IgD-negative memory B cell (primary cell): ENCODE measurements around the gene UBXN6. TPM values are rescaled to one million over a fixed set of nuclear protein-coding genes. Genes with fewer than 3 reads are reported as not detected.

Experiments used
- H3K27ac Mint-ChIP-seq, 3 donors: one replicate each; pipeline ENCODE4 v1.8.0; 2020 to 2022; ENCODE audit warnings: mild to moderate bottlenecking in 3 of 3, mixed read lengths in 3 of 3, moderate library complexity in 1 of 3
- H3K27me3 Mint-ChIP-seq: one replicate; pipeline ENCODE4 v1.8.0; 2021; ENCODE audit warnings: mixed read lengths
- H3K36me3 Mint-ChIP-seq: one replicate; pipeline ENCODE4 v1.8.0; 2020; ENCODE audit warnings: mild to moderate bottlenecking, mixed read lengths
- H3K4me1 Mint-ChIP-seq, 3 donors: one replicate each; pipeline ENCODE4 v1.8.0; 2020 to 2022; ENCODE audit warnings: mixed read lengths in 3 of 3, mild to moderate bottlenecking in 1 of 3
- H3K4me3 Mint-ChIP-seq, 4 donors: one replicate each; pipeline ENCODE4 v1.8.0; 2020 to 2022; ENCODE audit warnings: mild to moderate bottlenecking in 4 of 4, mixed read lengths in 4 of 4, moderate library complexity in 3 of 4
- H3K9me3 Mint-ChIP-seq, 3 donors: one replicate each; pipeline ENCODE4 v1.8.0; 2020 to 2021; ENCODE audit warnings: mixed read lengths in 3 of 3, mild to moderate bottlenecking in 1 of 3
- polyA plus RNA-seq: library from polyadenylated mRNA; unstranded; fragments of 300-500 nt; fragmentation: Illumina TruSeq; gene quantifications from one replicate; pipeline ENCODE4 v1.2.3, GENCODE V29; 2021

The UBXN6 gene
- polyA plus RNA-seq, 1 donor from 2014 or later: 7.0 TPM

- H3K27ac Mint-ChIP-seq: peak overlapping the region in 2 of 3 donors; percentile 7 to 53
- H3K9me3 Mint-ChIP-seq: no peaks in the 10 kb centered on the region
- no peaks in the 10 kb centered on the region for H3K36me3 Mint-ChIP-seq
- no peak overlapping the region for H3K4me3 Mint-ChIP-seq
- H3K27me3 Mint-ChIP-seq: no peaks in the 10 kb centered on the region
- H3K4me1 Mint-ChIP-seq: peaks cover 0 to 10% (median 8%) of the 10 kb centered on the region in 3 donors
Observed at GRCh38 chr19:4453232-4454179, 4.1 kb downstream of the UBXN6 start.

- H3K4me3 Mint-ChIP-seq: no peak overlapping the region
- H3K27me3 Mint-ChIP-seq: no peaks in the 10 kb centered on the region
- no peaks in the 10 kb centered on the region for H3K36me3 Mint-ChIP-seq
- peaks cover 0 to 7% (median 5%) of the 10 kb centered on the region in 3 donors for H3K4me1 Mint-ChIP-seq
- H3K9me3 Mint-ChIP-seq: no peaks in the 10 kb centered on the region
- no peak overlapping the region for H3K27ac Mint-ChIP-seq
Observed at GRCh38 chr19:4452230-4452990, 5.2 kb downstream of the UBXN6 start.

DNA sequence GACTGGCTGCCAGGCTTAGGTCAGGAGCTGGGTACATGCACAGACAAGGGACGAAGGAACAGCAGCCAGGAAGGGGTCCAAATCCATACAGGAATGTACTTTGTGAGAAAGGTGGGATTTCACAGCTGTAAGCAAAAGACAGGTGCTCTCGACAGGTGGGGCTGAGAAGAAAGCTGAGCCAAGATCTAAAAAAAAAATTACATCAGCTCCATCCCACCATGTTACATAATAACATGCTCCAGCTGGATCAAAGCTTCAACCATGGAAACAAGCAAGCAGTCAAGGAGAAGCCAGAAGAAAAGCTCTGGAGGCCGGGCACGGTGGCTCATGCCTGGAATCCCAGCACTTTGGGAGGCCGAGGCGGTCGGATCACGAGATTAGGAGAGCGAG, 8.0 kb downstream of the UBXN6 start:
- Mint-ChIP-seq H3K27me3 (no peaks in the 10 kb centered on the region), H3K27ac (peak overlapping the region in 1 of 3 donors; percentile 21), H3K36me3 (no peaks in the 10 kb centered on the region), H3K4me3 (no peak overlapping the region), H3K4me1 (peaks cover 0 to 1% (median 0%) of the 10 kb centered on the region in 3 donors), H3K9me3 (no peaks in the 10 kb centered on the region)

DNA sequence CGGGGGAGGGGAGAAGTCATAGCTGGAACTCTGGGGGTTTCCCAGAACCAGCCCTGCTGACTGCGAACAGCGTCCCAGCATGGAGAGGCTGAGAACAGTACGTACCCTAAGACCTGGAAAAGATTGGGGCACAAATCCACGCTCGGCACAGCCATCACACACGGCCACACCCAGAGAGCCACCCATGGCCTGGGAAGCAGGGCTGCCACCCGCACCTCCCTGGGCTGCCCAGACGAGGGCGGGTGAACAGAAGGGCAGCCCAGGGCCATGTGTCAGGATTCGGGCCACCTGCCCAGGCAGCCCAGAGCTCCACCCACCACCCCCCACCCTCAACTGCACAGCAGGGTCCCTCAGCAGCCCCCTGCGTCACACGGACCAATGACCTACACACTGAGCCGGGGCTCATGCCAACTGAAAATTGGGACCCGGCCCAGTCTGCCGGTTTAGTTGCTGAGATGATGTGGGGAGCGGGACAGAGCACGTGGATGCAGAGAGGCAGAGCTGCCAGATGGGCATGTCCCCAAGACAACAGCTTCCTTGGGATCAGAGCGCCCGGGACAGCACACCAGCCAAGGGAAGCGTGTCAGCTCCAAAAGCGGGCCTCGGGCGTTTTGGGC, 8.5 kb downstream of the UBXN6 start:
- Mint-ChIP-seq H3K36me3 (no peaks in the 10 kb centered on the region), H3K27me3 (no peaks in the 10 kb centered on the region), H3K4me3 (no peak overlapping the region), H3K27ac (peak overlapping the region in 1 of 3 donors; percentile 21), H3K9me3 (no peaks in the 10 kb centered on the region), H3K4me1 (peaks cover 0 to 1% (median 0%) of the 10 kb centered on the region in 3 donors)

DNA sequence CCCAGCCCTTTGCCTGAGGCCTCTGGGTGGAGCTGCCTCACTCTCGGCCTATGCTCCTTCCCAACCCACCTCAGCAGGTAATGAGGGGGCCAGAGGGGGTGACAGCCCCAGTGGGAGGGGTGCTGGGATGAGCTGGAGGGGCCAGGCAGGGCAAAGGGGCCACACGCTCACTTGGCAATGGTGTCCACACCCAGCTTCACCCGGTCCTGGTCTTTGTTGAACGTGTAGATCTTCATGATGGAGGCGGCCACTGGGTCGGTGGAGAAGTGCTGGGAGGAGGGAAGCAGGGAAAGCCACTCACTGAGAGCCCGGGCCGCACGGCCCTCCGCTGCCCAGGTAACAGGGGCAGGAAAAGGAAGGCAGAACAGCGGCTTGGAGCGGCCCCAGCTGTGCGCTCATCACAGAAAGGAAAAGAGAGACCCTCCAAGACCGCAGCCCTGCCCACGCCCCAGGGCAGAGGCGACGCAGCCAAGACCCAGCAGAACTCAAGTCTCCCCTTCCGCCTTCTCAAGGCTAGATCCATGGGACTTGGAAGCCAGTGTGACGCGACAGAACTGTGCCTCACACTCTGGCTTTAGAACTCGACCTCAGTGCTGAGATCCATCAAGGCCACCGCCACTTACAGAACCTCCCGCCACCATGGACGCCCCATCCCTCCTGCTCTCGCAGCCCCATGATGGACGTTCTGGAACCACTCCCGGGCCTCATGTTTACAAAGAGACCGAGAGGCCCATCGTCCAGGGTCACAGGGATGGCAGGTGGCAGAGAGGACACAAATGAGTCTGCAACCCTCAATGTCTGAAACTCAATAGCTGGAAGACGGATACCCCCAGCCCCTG, 9.2 kb downstream of the UBXN6 start:
- Mint-ChIP-seq H3K9me3 (no peaks in the 10 kb centered on the region), H3K27ac (no peak overlapping the region), H3K36me3 (no peaks in the 10 kb centered on the region), H3K4me1 (peaks cover 0 to 1% (median 0%) of the 10 kb centered on the region in 3 donors), H3K4me3 (no peak overlapping the region), H3K27me3 (no peaks in the 10 kb centered on the region)

- Mint-ChIP-seq H3K9me3 (no peaks in the 10 kb centered on the region), H3K4me1 (peaks cover 0 to 7% (median 1%) of the 10 kb centered on the region in 3 donors), H3K4me3 (no peak overlapping the region), H3K36me3 (no peaks in the 10 kb centered on the region), H3K27me3 (no peaks in the 10 kb centered on the region), H3K27ac (no peak overlapping the region)
Observed at GRCh38 chr19:4447327-4448146, 10.1 kb downstream of the UBXN6 start.

DNA sequence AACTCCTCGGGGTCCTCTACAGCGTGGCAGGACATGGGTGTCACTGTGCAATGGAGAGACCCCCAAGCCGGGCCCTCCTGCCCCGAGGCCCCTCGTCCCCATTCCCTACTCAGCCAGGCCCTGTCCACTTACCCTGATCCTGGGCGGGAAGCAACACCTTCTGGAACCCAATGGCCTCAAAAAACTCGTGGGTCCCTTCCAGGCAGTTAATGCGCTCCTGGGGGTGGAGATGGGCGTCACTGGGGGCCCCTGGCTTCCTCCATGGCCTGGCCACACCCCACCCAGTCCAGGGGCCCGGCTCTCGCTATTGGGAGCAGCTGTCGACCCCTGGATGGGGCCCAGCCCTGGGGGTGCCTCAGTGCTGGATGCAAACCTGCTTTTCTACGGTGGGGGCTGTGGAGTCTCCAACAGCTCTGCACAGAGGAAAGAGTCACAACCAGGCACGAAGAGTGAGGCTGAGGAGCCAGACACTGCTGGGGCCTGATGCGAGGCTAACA, 10.8 kb downstream of the UBXN6 start:
- H3K4me3 Mint-ChIP-seq: no peak overlapping the region
- H3K9me3 Mint-ChIP-seq: no peaks in the 10 kb centered on the region
- no peaks in the 10 kb centered on the region for H3K36me3 Mint-ChIP-seq
- no peak overlapping the region for H3K27ac Mint-ChIP-seq
- peaks cover 0 to 14% (median 9%) of the 10 kb centered on the region in 3 donors for H3K4me1 Mint-ChIP-seq
- no peaks in the 10 kb centered on the region for H3K27me3 Mint-ChIP-seq

- Mint-ChIP-seq H3K9me3 (no peaks in the 10 kb centered on the region), H3K4me1 (peaks cover 0 to 14% (median 9%) of the 10 kb centered on the region in 3 donors), H3K27ac (no peak overlapping the region), H3K4me3 (no peak overlapping the region), H3K27me3 (no peaks in the 10 kb centered on the region), H3K36me3 (no peaks in the 10 kb centered on the region)
Observed at GRCh38 chr19:4445963-4446703, 11.5 kb downstream of the UBXN6 start.

- peaks cover 0 to 15% (median 8%) of the 10 kb centered on the region in 3 donors for H3K4me1 Mint-ChIP-seq
- no peaks in the 10 kb centered on the region for H3K9me3 Mint-ChIP-seq
- H3K27me3 Mint-ChIP-seq: no peaks in the 10 kb centered on the region
- no peaks in the 10 kb centered on the region for H3K36me3 Mint-ChIP-seq
- peak overlapping the region in 1 of 3 donors; percentile 18 for H3K27ac Mint-ChIP-seq
- H3K4me3 Mint-ChIP-seq: no peak overlapping the region
Observed at GRCh38 chr19:4444765-4445741, 12.5 kb downstream of the UBXN6 start.

DNA sequence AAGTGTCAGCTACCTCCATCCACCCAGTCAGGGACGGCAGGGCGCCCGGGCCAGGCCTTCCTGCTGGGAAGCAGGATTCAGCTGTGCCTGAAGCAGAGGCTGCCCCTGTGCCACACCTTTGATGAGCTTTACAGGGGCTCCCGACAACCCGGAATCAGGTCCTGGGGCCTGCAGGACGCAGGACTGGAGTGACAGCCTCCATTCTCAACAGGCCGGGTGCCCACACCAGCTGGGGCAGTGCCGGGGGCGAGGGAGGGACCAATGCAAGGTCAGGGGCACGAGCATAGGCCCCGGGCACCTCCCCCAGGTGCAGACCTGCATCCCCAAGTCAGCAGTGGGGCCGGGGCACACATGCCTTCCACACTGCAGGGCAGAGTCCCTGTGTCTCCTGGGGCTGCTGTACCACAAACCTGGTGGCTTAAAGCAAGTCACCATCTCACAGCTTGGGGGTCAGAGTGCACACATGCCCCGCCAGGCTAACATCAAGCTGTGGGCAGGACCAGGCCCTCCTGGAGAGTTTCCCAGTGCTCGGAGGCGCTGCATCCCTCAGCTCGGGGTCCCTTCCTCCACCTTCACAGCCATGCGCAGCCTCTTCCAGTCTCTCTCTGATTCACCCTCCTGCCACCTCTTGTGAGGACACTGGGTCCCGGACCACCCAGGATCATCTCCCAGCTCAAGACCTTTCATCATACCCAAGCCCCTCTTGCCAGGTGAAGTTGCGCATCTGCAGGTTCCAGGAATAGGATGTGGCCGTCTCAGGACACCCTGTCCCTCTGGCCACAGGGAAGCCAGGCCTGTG, 13.4 kb downstream of the UBXN6 start:
- Mint-ChIP-seq H3K27ac (peak overlapping the region in 1 of 3 donors; percentile 18), H3K4me3 (no peak overlapping the region), H3K27me3 (no peaks in the 10 kb centered on the region), H3K4me1 (peaks cover 0 to 15% (median 10%) of the 10 kb centered on the region in 3 donors), H3K36me3 (peaks cover 3% of the 10 kb centered on the region), H3K9me3 (no peaks in the 10 kb centered on the region)

DNA sequence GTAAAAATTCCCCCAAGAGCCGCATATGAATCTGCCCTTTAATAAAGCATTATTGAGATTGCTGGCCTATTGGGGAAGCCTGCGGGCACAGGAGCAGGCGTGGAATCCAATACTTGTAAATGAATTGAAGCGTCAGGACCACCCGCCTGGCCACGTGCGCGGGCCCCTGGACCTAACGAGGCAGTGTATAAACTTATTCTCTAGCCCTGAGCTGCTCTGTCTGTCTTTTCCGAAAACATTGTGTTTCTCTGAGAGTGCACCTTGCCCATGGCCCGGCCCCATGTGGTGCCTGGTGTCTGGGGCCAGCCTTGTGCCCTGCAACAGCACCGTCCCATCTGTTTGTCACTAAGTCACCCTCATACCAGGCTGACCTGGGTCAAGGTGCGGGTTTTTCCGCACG, 14.4 kb downstream of the UBXN6 start:
- Mint-ChIP-seq H3K27ac (peak overlapping the region in 1 of 3 donors; percentile 84), H3K4me1 (peaks cover 0 to 15% (median 11%) of the 10 kb centered on the region in 3 donors), H3K36me3 (peaks cover 4% of the 10 kb centered on the region), H3K4me3 (peak overlapping the region in 3 of 4 donors; percentile 3 to 51 (median 41)), H3K9me3 (no peaks in the 10 kb centered on the region), H3K27me3 (no peaks in the 10 kb centered on the region)
